HG03135 (cell line): ENCODE data around the gene FSTL5.
"Not testable (repeated sequence)": the region's sequence is repeated elsewhere in the genome, so short reads cannot be mapped to it uniquely, and the experiment has no call there.

Source experiments
- ATAC-seq: cut with Tn5 transposase; IDR thresholded peaks from one replicate; pipeline ENCODE4 v1.9.1; 2021; ENCODE audit warnings: mild to moderate bottlenecking, moderate library complexity; ENCODE audit not compliant: unreplicated experiment

Gene FSTL5

DNA sequence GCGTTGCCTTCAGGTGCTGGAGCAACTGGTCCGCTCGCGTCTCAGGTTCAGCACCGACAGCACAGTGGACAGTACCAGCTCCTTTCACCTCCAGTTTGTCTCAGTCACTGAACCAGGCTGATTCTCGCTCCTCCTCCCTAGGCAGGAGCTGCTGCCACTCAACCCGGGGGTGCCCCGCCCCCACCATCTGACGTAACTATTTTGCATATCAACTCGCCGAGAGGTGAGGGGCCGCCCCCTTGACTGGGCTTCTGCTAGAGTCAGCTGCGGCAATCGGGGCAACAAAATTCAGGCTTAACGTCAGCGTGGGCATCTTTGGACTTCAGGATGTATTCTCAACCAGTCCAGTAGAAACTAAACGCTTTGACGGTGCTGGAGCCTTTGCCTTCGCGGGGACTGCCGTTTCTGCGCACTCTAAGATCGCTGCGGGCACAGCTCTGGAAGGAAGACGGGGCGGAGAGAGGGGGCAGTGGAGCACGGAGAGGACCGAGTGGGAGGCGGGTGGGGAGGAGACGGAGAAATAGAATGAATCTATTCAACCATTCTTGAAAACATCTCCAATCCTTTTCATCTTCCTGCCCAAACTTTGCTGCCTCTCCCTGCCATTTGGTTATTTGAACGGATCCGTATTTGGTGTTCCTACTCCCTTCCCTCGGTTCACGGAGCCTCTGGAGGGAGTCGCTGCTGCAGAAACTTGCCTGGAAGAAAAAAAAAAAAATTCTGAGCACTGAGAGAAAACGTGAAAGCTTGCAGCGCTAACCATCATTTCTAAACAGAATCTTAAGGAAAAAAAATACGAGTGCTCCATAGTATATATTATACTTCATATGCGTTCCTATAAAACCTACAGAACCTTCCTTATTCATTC, at the start of gene FSTL5:
Gene FSTL5, minus strand, starts transcription at position 109 of the 868 bp plus-strand sequence. CDS start 52,604 bp downstream, outside the sequence.
- peak; percentile 88 for ATAC-seq

DNA sequence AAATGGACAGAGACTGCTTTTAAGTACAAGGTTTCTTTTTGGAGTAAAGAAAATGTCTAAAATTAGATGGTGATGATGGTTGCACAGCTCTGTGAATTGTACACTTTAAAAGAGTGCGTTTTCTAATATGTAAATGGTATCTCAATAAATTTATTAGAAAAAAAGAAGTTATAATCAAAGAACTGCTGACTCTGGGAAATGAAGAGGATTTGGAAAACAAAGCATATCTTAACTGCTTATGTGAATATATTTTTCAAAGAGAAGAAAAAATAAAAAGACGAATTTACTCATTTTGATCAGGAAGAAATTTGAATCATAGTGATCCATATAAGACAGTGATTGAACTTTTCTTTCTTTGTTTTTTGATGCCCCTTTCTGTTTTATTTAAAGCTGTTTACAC, 45.9 kb upstream of the FSTL5 start:
- no peak for ATAC-seq

DNA sequence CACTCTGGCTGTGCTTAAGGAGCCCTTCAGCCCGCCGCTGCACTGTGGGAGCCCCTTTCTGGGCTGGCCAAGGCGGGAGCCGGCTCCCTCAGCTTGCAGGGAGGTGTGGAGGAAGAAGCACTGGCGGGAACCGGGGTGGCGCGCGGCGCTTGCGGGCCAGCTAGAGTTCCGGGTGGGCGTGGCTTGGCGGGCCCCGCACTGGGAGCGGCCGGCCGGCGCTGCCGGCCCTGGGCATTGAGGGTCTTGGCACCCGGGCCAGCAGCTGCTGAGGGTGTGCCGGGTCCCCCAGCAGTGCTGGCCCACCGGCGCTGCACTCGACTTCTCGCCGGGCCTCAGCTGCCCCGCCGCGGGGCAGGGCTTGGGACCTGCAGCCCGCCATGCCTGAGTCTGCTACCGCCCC, 39.7 kb upstream of the FSTL5 start:
- not testable (repeated sequence) for ATAC-seq

DNA sequence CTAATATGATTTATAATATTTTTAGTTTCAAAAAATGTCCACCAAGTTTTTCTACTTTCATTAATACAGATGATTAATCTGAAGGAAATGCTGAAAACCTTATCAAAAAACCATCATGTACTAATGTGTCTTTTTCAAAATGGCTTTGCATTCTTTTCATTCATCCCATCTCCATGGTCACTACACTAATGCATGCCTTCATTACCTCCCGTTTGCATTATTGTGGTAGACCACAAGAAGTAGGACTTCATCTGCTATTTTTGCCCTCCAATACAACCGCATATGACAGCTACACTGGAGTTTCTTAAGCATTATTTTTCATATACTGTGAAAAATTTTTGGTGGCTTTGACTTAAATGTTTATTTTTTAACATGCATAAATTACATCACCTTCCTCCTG, 37.9 kb upstream of the FSTL5 start:
- no peak for ATAC-seq

DNA sequence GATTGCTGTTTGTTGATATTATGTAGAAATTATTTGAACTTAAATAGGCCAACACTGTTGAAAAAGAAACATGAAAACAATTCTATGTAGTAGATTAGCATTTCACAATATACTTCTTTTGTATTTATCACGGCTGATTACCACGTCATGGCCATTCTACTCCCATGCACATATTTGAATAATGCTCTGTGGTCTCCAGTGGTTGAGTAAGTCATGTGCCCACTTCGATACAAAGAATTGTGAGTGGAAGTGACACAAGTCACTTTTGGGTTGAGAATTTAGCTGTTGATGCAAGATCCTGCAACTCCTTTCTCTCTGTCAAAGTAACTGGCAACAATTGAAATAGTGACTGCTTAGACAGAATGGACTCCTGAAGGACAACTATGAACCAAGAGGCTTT, 6.7 kb upstream of the FSTL5 start:
- no peak for ATAC-seq

DNA sequence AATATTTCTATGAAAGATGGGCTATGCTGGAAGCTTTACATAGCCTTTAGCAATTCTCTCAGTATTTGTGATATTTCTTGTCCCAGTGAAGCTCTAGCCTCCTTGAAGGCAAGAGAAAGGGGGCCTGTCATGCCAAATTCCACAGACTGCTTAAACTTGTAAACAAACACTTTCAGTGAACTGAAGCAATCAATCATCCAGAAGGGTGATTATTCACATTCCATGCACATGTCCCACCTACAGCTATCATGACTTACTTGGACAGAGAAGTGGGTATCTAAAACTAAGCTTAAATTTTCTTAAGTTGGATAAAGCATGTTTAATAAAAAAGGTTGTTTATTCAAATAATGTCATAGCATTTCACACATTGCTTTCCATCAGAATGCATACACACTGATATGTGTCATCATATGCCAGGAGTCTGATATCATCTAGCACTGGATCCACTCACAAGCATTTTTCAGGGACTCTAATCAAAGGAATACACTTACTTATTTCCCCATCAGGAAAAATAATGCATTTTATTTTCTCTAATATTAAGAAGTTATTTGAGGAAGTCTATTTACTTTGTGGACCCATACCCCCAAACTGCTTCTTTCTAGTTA, 1.2 kb upstream of the FSTL5 start:
- ATAC-seq = no peak

DNA sequence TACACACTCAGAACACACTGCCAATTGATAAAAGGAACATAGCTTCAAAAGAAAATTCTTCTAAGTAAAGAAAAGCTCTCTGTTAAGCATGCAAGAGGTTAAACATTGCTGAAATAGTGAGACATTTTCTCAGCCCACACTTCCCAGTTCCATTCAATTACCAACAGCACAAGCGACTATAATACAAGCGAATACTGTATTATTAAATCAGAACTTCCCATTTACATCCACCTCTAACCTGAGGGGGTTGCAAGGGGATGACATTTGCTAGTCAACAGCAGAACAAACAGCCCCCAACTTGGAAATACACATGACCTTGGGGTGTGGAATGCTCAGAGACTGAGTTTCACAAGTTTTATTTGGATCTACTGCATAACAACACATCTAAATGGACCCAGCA, 1.1 kb downstream of the FSTL5 start:
- no peak for ATAC-seq

DNA sequence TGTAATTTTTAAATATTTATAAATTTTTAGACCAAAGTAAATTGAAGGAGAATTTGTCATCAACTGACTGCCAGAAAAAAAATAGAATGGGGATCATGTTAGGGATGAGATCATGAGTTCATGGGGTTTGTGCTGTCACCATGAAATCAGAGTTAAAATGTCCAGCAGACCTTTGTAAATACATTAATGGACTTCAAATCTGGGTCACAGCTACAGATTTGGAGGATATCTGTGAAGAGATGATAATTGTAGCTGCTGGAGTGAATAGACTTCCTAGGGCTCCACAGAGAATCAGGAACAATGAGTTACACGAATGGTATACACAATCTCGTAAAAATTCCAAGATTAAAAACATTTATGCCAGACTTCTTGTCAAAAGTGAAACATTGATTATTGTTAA, 6.6 kb downstream of the FSTL5 start:
- ATAC-seq = no peak

DNA sequence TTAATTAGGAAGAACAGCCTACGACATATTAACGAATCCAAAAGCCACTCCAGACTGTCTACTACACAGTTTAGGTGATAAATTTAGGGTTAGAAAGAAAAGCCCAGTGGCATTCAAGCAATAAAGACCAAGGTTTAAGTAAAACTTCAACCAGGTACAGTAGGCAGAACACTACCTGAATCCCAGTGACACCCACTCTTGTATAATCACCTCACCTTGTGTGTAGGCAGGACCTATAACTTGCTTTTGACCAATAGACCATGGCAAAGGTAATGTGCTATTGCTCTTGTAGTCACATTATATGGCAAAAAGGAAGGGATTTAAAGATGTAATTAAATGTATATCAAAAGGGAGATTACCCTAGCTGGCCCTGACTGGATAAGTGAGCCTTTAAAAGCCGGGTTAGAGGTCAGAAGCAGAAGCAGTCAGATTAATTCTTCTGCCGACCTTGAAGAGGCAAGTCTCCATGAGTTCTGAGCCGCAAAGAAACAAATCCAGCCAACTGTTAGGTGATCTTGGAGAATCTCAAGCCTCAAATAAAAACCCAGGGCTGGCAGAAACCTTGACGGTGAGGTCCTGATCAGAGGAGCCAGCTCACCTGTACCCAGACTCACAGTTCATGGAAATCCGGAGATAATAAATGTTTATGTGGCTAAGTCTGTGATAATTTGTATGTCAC, 8.8 kb downstream of the FSTL5 start:
- no peak for ATAC-seq

DNA sequence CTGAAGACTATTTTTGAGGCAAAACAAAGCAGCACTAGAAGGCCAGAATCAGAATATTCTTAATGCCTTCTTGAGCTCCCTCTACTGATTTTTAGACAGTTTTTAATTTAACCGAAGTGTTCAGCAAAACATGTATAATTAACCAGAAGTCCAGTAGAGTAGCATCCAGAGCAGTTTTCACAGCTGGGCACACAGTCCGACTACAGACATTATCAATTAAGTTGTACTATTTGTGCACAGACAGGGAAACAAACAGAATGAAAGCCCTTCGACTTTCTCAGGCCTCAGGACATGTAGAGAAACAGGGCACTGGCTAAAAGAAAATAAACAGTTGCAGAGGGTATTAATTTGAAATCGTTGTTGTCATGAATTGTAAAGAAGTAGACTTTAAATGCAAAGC, 11.9 kb downstream of the FSTL5 start:
- no peak for ATAC-seq

DNA sequence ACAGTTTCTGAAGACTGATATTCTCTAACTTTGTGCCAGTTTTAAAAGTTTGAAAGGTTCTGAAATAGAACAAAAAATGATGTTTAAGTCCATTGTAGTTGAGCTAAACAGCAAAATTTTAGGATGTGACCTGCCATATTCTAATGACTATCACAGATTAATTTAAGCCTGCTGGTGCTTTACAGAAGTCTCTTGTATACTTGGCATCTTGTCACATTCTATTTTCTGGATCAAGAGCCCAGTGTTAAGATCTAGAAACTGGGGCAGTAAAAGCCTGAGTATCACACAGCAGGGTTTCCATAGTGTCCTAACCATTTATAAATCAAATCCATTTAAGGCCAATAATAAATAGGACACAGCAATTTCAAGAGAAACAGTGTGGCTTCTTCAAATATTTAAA, 12.4 kb downstream of the FSTL5 start:
- no peak for ATAC-seq

DNA sequence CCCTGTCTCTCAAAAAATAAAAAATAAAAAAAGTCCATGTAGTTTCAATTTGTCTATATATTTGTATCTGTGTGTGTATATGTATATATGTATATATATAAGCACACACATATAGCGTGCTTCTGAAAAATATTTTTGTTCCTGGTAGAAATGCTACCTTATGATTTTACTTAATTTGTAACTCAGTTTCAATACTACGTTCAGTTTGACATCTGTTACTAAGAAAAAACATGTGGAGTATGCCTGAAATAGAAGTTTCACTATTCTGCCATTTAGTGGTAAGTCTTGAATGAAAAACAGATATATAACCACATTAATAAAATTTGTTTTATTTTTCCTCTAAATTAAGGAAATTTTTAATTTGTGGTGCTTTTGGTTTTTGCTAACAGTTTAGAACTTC, 14.2 kb downstream of the FSTL5 start:
- ATAC-seq = no peak

DNA sequence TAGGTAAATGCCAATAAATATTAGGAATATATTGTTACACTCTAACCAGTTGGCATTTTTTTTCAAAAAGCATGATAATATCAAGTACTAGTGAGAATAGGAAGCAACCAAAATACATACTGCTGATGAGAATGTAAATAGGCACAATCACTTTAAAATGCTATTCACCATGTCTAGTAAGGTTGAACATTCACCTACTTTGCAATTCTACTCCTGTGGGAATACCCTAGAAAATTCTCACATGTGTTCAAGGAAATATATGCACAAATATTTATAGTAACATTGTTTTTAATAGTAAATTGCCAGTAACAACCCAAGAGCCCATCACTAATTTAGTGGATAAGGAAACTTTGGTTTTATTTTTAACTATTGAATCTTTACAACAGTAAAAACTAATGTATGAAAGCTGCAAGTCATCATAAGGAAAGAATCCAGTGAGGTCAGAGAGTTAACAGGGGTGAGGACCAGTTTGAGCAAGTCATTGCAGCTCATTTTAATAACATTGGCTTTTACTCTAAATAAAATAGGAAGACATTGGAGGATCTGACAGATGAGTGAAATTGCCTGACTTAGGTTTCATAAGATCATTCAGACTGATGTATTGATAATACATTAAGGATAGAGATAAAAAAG, 23.6 kb downstream of the FSTL5 start:
- no peak for ATAC-seq

DNA sequence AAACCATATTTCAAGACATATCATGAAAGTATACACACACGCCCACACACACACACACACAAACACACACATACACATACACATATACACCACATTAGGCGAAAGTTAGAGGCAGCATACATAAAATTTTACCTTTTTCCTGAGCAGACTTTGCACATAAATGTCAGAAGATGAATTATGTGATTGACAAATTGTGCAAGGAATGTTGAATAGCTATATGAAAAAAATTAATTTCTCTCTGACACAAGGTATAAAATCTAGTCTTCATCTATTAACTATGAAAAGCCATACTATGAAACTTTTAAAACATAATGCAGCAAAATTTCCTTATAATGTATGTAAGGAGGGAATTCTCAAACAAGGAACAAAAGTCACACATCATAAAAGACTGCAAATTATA, 24.4 kb downstream of the FSTL5 start:
- no peak for ATAC-seq

DNA sequence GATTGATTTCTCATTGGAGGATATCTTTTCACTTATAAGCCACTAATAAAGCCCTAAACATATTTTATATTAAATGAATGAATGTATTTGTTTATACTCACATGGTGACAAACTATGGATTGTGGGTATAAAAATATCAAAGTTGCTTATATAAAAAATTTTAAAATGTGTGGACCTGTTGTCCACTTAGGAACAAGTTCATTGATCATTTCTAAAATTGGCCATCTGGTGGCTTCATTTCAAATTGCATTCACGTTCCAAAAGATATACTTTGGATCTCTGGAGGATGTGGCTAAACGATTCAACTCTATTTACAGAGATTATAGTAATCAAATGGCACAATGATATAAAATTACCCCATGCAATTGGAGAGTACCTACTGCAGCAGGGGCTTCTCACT, 32.5 kb downstream of the FSTL5 start:
- no peak for ATAC-seq

DNA sequence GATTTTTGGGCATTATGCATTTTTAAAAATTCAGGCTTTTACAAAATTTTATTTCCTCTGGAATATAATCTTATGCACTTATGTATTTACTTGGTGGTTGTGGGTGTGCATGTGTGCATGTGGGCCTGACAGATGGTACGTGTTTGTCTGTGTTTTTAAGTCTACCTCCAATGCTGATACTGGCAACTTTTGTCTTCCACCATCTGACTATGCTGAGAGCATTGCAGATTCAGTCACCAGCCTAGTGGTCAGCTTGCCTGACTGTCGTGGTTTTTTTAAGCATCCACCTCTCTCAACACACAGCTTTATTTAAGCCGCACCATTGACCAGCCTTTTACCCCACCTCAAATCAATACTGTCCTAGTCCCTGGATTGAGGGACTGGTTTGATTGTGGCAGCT, 37.1 kb downstream of the FSTL5 start:
- no peak for ATAC-seq

DNA sequence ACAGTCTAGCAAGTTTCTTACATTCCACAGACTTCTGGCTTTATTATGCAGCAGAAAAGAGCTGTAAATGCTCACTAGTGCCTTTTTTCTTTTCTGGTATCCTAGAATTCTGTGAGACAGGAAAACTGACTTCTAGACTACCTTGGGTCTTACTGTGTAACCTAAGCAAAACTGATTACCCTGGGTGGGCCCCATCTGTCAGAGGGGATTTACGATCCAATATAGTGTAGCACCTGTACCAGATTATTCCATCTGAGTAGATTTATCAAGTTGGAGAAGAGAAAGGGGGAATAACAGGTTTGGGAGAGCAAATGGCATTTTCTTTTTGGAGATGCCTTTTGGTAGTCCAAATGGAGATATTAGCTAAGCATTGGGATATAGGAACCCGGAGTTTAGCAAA, 46.7 kb downstream of the FSTL5 start:
- no peak for ATAC-seq

DNA sequence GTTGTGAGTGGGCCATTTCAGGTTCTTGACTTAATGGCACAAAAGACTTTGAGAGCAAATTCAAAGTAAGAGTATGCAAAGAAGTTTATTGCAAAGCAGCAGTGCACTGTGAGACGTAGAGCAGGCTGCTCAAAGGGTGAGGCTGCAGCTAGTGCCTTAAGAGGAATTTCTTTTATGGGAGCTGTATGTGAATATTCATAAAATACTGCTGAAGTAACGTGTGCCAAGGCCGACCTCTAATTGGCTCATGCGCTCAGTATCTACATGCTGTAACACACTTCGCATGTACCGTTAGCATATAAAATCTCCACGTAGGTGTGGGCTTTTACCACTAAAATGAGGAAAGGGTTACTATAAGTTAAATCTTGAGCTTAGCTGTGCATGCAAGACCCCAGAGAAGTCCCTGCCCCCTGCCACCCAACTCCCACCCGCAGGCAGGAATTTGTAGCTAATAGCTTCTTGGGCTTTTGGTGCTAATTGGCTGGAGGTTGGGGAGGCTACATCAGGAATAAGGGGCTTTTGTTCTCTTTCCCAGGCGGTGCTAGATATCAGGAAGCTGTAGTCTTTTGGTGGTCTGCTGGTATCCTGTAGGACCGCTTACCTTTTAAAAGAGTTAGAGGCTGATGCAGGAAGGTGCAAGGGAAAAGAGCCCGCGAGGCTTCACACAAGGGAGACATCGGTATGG, 47.6 kb downstream of the FSTL5 start:
- no peak for ATAC-seq

DNA sequence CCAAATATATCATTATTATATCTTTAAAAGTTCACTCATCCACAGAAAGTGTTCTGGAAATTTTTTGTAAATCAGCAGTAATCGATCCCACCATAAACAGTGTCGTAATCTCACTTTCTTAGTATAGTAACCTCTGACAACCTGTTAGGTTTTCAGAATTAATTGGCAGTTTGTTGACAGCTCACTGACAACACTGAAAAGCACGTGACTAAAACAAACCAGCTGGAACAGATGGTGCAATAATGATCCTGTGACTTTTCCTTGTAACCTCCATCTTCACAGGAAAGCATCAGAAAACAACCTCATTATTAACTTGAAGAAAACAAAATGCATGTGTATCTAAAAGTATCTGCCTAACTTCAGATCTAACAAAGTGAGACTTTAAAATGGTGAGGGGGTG, 48.5 kb downstream of the FSTL5 start:
- ATAC-seq = no peak

DNA sequence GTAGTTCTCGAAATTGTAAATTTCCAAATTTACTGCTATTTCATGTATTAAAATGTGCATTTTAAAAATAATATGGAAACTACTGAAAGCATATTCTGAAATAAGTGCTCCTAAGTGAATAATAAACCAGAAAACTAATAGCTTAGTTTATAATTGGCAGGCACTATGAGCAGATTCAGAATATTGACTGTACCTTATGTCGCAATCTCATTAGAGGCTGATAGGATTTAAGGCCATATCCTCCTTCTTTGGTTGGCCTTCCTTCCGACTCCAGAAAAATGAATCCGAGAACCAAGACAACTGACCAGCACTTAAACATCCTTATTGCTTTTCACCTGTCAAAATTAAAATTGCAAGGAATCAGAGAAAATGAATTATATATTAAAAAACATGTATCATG, 52.7 kb downstream of the FSTL5 start:
- no peak for ATAC-seq
